Sigmoid colon (tissue), 7 donors: ENCODE results near the gene VEGFA. TPM values are rescaled to one million over a fixed set of nuclear protein-coding genes. Genes with fewer than 3 reads are reported as not detected.
A peak's percentile ranks its signal among the peaks of the same experiment; 100 is the strongest.

Experiments
- DNase-seq: peaks from one replicate; pipeline ENCODE4 v3.0.0-alpha.2; 2019
- H3K27ac ChIP-seq, 4 donors: fragments of 200-600 bp; sonication (generic); one replicate each; pipeline ENCODE4 v1.5.1; 2016 to 2019; ENCODE audit warnings: mild to moderate bottlenecking in 1 of 4
- H3K27me3 ChIP-seq, 3 donors: fragments of 200-600 bp; sonication (generic); one replicate each; pipeline ENCODE4 v1.5.1; 2019; ENCODE audit warnings: mild to moderate bottlenecking in 1 of 3
- H3K36me3 ChIP-seq, 4 donors: fragments of 200-600 bp; sonication (generic); one replicate each; pipeline ENCODE4 v1.5.1; 2016 to 2019
- H3K4me1 ChIP-seq, 4 donors: fragments of 200-600 bp; sonication (generic); one replicate each; pipeline ENCODE4 v1.5.1; 2017 to 2019
- H3K4me3 ChIP-seq, 4 donors: fragments of 200-600 bp; sonication (generic); one replicate each; pipeline ENCODE4 v1.5.1; 2017 to 2019; ENCODE audit warnings: mild to moderate bottlenecking in 2 of 4, moderate library complexity in 1 of 4
- H3K9me3 ChIP-seq, 4 donors: fragments of 200-600 bp in 3 of 4; sonication (generic) in 3 of 4; one replicate each; pipeline versions ENCODE4 v1.5.1 to v1.6.1; 2013 to 2019
- EP300 ChIP-seq, 4 donors: sonication (generic); formaldehyde crosslinking; IDR thresholded peaks; one replicate each; pipeline ENCODE4 v1.6.1; 2017; ENCODE audit warnings: antibody characterized with exemption in 4 of 4
- POLR2A ChIP-seq, 2 donors: fragments of 450-650 bp; IDR thresholded peaks; one replicate each; pipeline ENCODE4 v1.6.1; 2016; ENCODE audit warnings: antibody characterized with exemption in 2 of 2, mild to moderate bottlenecking in 2 of 2, moderate library complexity in 2 of 2
- POLR2AphosphoS5 ChIP-seq, 4 donors: sonication (generic); formaldehyde crosslinking; IDR thresholded peaks; one replicate each; pipeline ENCODE4 v1.6.1; 2017; ENCODE audit warnings: antibody characterized with exemption in 4 of 4
- WGBS, 2 donors: extraction: QIAGEN DNeasy Blood & Tissue Kit; methylation state at CpG; one replicate each; pipeline ENCODE4 v1.1.7; 2013; 5-methylcytosine and 5-hydroxymethylcytosine counted together
- intact Hi-C: fragments of 100-400 bp; cut with DNase I; formaldehyde crosslinking; loops from one replicate; pipeline ENCODE4 v1.15.1; 2023
- polyA plus RNA-seq, 3 donors: library from polyadenylated mRNA; stranded (reverse); fragments of 200-250 nt; gene quantifications; one replicate each; pipeline ENCODE4 v1.2.3, GENCODE V29; 2013
- total RNA-seq, 4 donors: library from RNA; depleted of rRNA; stranded (reverse); fragments of >200 nt; gene quantifications; one replicate each; pipeline ENCODE4 v1.1.0, GENCODE V29; 2016
- TF ChIP-seq, protein P1 (sequence below), 4 experiments: fragments of 450-650 bp in 3 of 4; fragments of 200-600 bp in 1 of 4; IDR thresholded peaks; one replicate each; pipeline ENCODE4 v1.5.1; 2016 to 2019; ENCODE audit warnings: antibody characterized with exemption in 4 of 4, mild to moderate bottlenecking in 3 of 4, moderate library complexity in 2 of 4
- donor health status: healthy with polysubstance abuse.
- donor health status: Bipolar disorder and iron deficiency.
- donor health status: healthy.

The VEGFA gene
- total and polyA plus RNA-seq, 7 donors = 11.1 to 111 (median 34.2) TPM

- Histone ChIP-seq H3K27me3 (no peaks in the 10 kb centered on the region), H3K36me3 (peaks cover 0 to 14% (median 6%) of the 10 kb centered on the region in 4 donors), H3K9me3 (no peaks in the 10 kb centered on the region), H3K27ac (peak overlapping the region; percentile 14 to 71 (median 55)), H3K4me1 (no peaks in the 10 kb centered on the region), H3K4me3 (no peak overlapping the region)
- peak; percentile 84 for DNase-seq
- TF ChIP-seq, protein P1, sequence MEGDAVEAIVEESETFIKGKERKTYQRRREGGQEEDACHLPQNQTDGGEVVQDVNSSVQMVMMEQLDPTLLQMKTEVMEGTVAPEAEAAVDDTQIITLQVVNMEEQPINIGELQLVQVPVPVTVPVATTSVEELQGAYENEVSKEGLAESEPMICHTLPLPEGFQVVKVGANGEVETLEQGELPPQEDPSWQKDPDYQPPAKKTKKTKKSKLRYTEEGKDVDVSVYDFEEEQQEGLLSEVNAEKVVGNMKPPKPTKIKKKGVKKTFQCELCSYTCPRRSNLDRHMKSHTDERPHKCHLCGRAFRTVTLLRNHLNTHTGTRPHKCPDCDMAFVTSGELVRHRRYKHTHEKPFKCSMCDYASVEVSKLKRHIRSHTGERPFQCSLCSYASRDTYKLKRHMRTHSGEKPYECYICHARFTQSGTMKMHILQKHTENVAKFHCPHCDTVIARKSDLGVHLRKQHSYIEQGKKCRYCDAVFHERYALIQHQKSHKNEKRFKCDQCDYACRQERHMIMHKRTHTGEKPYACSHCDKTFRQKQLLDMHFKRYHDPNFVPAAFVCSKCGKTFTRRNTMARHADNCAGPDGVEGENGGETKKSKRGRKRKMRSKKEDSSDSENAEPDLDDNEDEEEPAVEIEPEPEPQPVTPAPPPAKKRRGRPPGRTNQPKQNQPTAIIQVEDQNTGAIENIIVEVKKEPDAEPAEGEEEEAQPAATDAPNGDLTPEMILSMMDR (IDR thresholded peaks at IDR 0.05) = no peak
- TF ChIP-seq POLR2AphosphoS5 (IDR thresholded peaks at IDR 0.05) (no peak), EP300 (IDR thresholded peaks at IDR 0.05) (no peak), POLR2A (IDR thresholded peaks at IDR 0.05) (no peak)
- intact Hi-C loops = no loop called here
- WGBS, 2 donors = 59 to 74% methylated on average over 5 of the region's 5 CpGs
These were observed 20.0 kb downstream of the VEGFA start for GRCh38 chr6:43790031-43790430.

GRCh38 chr6:43791745-43792422, 21.9 kb downstream of the VEGFA start:
- DNase-seq = no peak
- intact Hi-C loops = no loop called here
- WGBS, 2 donors = 74 to 84% methylated on average over 11 of the region's 11 CpGs
- Histone ChIP-seq H3K4me1 (no peaks in the 10 kb centered on the region), H3K36me3 (no peaks in the 10 kb centered on the region), H3K9me3 (no peaks in the 10 kb centered on the region), H3K4me3 (no peak overlapping the region), H3K27me3 (no peaks in the 10 kb centered on the region), H3K27ac (no peak overlapping the region)
- TF ChIP-seq POLR2AphosphoS5 (IDR thresholded peaks at IDR 0.05) (no peak), EP300 (IDR thresholded peaks at IDR 0.05) (no peak), POLR2A (IDR thresholded peaks at IDR 0.05) (no peak)
- TF ChIP-seq, protein P1 (IDR thresholded peaks at IDR 0.05) = no peak

DNA sequence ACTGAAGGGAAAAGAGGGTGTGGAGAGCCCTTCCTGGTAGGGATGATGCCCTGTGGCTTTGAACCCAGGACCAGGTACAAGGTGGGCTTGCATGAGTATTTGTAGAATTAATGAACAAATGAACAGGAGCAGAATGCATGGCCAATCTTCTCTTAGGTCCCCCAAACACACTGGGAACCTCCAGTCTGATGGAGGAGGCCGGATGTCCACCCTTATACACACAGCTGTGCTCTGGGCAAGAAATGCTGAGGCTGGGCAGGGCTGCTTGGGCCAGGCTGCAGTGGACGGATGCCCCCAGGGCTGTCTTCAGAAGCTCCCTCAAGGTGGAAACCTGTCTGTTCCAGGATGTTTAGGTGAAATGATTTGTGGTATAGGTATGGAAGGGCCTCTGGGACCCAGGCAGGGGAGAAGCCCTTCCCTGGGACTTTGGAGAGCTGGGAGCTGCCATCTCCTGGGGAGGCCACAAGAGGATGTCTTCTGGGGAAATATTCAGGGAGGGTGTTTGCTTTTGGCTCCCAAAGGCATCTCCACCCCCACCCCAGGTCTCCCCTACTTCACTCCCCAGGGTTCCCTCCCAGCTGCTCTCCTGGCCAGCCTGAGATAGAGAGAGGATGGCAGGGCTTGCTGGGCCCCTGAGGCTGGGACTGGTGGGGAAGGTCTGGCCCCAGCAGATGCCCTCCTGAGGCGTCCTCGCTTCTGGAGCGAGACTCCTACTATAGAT, 23.3 kb downstream of the VEGFA start:
- 89 to 95% methylated on average over 5 of the region's 5 CpGs for WGBS, 2 donors
- no peak for TF ChIP-seq POLR2A (IDR thresholded peaks at IDR 0.05)
- TF ChIP-seq EP300 (IDR thresholded peaks at IDR 0.05) = no peak
- no peak for TF ChIP-seq POLR2AphosphoS5 (IDR thresholded peaks at IDR 0.05)
- TF ChIP-seq, protein P1 (IDR thresholded peaks at IDR 0.05) = no peak
- no peak for DNase-seq
- Histone ChIP-seq H3K27me3 (no peaks in the 10 kb centered on the region), H3K9me3 (no peaks in the 10 kb centered on the region), H3K27ac (no peak overlapping the region), H3K36me3 (no peaks in the 10 kb centered on the region), H3K4me3 (no peak overlapping the region), H3K4me1 (no peaks in the 10 kb centered on the region)
- intact Hi-C loops = no loop called here

DNA sequence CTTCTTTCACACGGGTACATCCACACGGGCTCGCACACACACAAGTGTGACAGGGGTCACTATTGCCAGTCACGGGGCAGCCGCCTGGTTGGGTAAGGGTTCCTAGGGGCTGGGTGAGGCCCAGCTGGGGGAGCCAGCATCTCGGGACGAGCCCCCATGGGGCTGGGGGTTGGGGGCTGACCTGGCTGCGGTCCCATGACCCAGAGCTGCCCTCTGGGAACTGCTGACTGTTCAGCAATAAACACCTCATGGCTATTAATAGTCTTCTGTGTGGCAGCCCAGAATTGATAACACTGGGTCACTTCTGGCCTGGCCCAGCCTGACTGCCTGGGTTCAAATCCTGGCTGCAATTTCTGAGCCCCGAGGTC, 23.8 kb downstream of the VEGFA start:
- intact Hi-C loops = no loop called here
- no peak for DNase-seq
- no peaks in the 10 kb centered on the region for H3K4me1 ChIP-seq
- no peak overlapping the region for H3K4me3 ChIP-seq
- no peak overlapping the region for H3K27ac ChIP-seq
- TF ChIP-seq, protein P1 (IDR thresholded peaks at IDR 0.05) = no peak
- TF ChIP-seq POLR2AphosphoS5 (IDR thresholded peaks at IDR 0.05) = no peak
- no peak for TF ChIP-seq EP300 (IDR thresholded peaks at IDR 0.05)
- no peak for TF ChIP-seq POLR2A (IDR thresholded peaks at IDR 0.05)
- WGBS, 2 donors = 82 to 90% methylated on average over 9 of the region's 9 CpGs
- H3K9me3 ChIP-seq = no peaks in the 10 kb centered on the region
- no peaks in the 10 kb centered on the region for H3K27me3 ChIP-seq
- H3K36me3 ChIP-seq = no peaks in the 10 kb centered on the region
